Panc1 (cell line): Measurements from ENCODE around the gene ASTN2. TPM values are rescaled to one million over a fixed set of nuclear protein-coding genes. Genes with fewer than 3 reads are reported as not detected.

ENCODE experiments used
- ATAC-seq: fragments of 200-7000 bp; cut with Tn5 transposase; 2 replicates; pipeline ENCODE4 v1.9.1; 2020; ENCODE audit warnings: mild to moderate bottlenecking, moderate library complexity
- BruUV-seq: library from RNA; stranded (reverse); fragments of 400-500 nt; replicated peaks from 2 replicates; lab custom pipeline; 2021; lab: Mats Ljungman, UMichigan
- CTCF ChIA-PET: fragments of 300-600 bp; sonication (Branson Sonifier 250); formaldehyde crosslinking; loops from one replicate; lab custom pipeline; 2022; ENCODE audit warnings: antibody characterized with exemption; lab: Charles Lee
- POLR2A ChIA-PET: fragments of 300-600 bp; sonication (Branson Sonifier 250); formaldehyde crosslinking; loops from one replicate; lab custom pipeline; 2022; ENCODE audit warnings: antibody characterized with exemption; lab: Charles Lee
- DNase-seq: peaks from one replicate; pipeline ENCODE4 v3.0.0-alpha.2; 2010; ENCODE audit warnings: low read depth, low spot score
- H3K27ac ChIP-seq: 2 replicates; pipeline ENCODE4 v1.5.1; 2011; ENCODE audit warnings: mild to moderate bottlenecking, low read length, inconsistent platforms
- H3K27me3 ChIP-seq: fragments of 200-500 bp; sonication (Bioruptor generic); 2 replicates; pipeline ENCODE4 v1.6.0; 2014; ENCODE audit warnings: low read length, inconsistent platforms; ENCODE audit not compliant: control insufficient read depth, insufficient read depth
- H3K36me3 ChIP-seq: fragments of 200-500 bp; sonication (Bioruptor generic); 2 replicates; pipeline ENCODE4 v1.5.1; 2014; ENCODE audit warnings: inconsistent platforms, mild to moderate bottlenecking, low read length, moderate library complexity; ENCODE audit not compliant: control insufficient read depth, insufficient read depth
- H3K4me1 ChIP-seq: 2 replicates; pipeline ENCODE4 v1.5.1; 2011; ENCODE audit warnings: inconsistent platforms, mild to moderate bottlenecking, low read length, moderate library complexity; ENCODE audit not compliant: control insufficient read depth, insufficient read depth
- H3K4me3 ChIP-seq, 2 experiments: 2 replicates each; pipeline ENCODE4 v1.5.1; 2011 to 2012; ENCODE audit warnings: low read depth in 2 of 2, low read length in 2 of 2, mild to moderate bottlenecking in 2 of 2, inconsistent platforms in 1 of 2, moderate library complexity in 1 of 2
- H3K9me3 ChIP-seq: fragments of 200-500 bp; sonication (Bioruptor generic); 2 replicates; pipeline ENCODE4 v1.5.1; 2014; ENCODE audit warnings: low read depth, mild to moderate bottlenecking, inconsistent platforms, low read length, moderate library complexity; ENCODE audit not compliant: control insufficient read depth, insufficient read depth
- CTCF ChIP-seq: fragments of 450-650 bp; IDR thresholded peaks from 2 replicates; pipeline ENCODE4 v1.5.1; 2017; ENCODE audit warnings: mild to moderate bottlenecking
- POLR2AphosphoS5 ChIP-seq: IDR thresholded peaks from 2 replicates; pipeline ENCODE4 v1.6.1; 2012; ENCODE audit warnings: mild to moderate bottlenecking, low read depth, low read length, moderate library complexity
- REST ChIP-seq, 2 experiments: IDR thresholded peaks; 2 replicates each; pipeline ENCODE4 v1.6.1; 2011 to 2012; ENCODE audit warnings: low read depth in 2 of 2, control low read depth in 1 of 2, low read length in 1 of 2, mild to moderate bottlenecking in 1 of 2, moderate library complexity in 1 of 2; ENCODE audit not compliant: insufficient read depth in 1 of 2
- SIN3A ChIP-seq: IDR thresholded peaks from 2 replicates; pipeline ENCODE4 v1.6.1; 2012; ENCODE audit warnings: low read depth, mild to moderate bottlenecking, low read length, moderate library complexity, borderline replicate concordance; ENCODE audit not compliant: insufficient read depth
- TCF7L2 ChIP-seq: IDR thresholded peaks from 2 replicates; pipeline ENCODE4 v1.6.1; 2011; ENCODE audit warnings: mild to moderate bottlenecking, low read depth, low read length, inconsistent platforms
- in situ Hi-C: cut with HindIII; loops from 2 replicates; pipeline ENCODE4 v1.10.0; 2016; ENCODE audit warnings: low sequenced_read_pairs, low pct_unique_long_range_greater_than_20kb
- intact Hi-C: fragments of 100-400 bp; cut with micrococcal nuclease; formaldehyde crosslinking; loops from one replicate; pipeline ENCODE4 v1.10.0; 2022; ENCODE audit not compliant: unreplicated experiment
- total RNA-seq: library from RNA; stranded (reverse); gene quantifications from one replicate; pipeline ENCODE4 v1.2.1, GENCODE V29; 2021; ENCODE audit not compliant: unreplicated experiment

Gene ASTN2
- total RNA-seq, 1 experiment from 2014 or later, result 3.9 TPM

- no peak; the same call in 1 of the 2 replicates for ATAC-seq
- intact Hi-C loops, result loop anchor here (5.0 to 10.0 kb wide), 3 partner anchors 422 to 982 kb away; partner anchors contain the start of gene PAPPA
- TF ChIP-seq SIN3A (no peak), POLR2AphosphoS5 (no peak), TCF7L2 (no peak), CTCF (no peak), REST (IDR thresholded peaks at IDR 0.05; ENCODE audit: insufficient read depth in 1 of 2, low read depth in 2 of 2, low read length in 1 of 2) (no peak)
These were observed 840.7 kb downstream of the ASTN2 start for GRCh38 chr9:116574027-116574679.

GRCh38 chr9:116572095-116572748 is 842.6 kb downstream of the ASTN2 start:
- Histone ChIP-seq H3K9me3 (no peaks in the 10 kb centered on the region), H3K36me3 (no peaks in the 10 kb centered on the region), H3K27ac (no peak overlapping the region), H3K4me3 (no peak overlapping the region), H3K27me3 (no peaks in the 10 kb centered on the region), H3K4me1 (peaks cover 6% of the 10 kb centered on the region; the same call in 1 of the 2 replicates)
- intact Hi-C loops, result loop anchor here (5.0 to 10.0 kb wide), 3 partner anchors 420 to 980 kb away; partner anchors contain the start of gene PAPPA
- no peak for DNase-seq
- POLR2A ChIA-PET, result no interaction called here
- BruUV-seq, result no TSS peak
- peak; percentile 87 for ATAC-seq
- in situ Hi-C loops, result no loop called here
- TF ChIP-seq SIN3A (no peak), CTCF (peak; percentile 80), POLR2AphosphoS5 (no peak)
- CTCF ChIA-PET, result no interaction called here

More at GRCh38 chr9:116574027-116574679, 840.7 kb downstream of the ASTN2 start:
- Histone ChIP-seq H3K4me3 (no peak overlapping the region), H3K36me3 (no peaks in the 10 kb centered on the region), H3K4me1 (peaks cover 6% of the 10 kb centered on the region; the same call in 1 of the 2 replicates), H3K27me3 (no peaks in the 10 kb centered on the region), H3K9me3 (no peaks in the 10 kb centered on the region), H3K27ac (no peak overlapping the region)
- CTCF ChIA-PET, result no interaction called here
- POLR2A ChIA-PET, result no interaction called here
- BruUV-seq, result no TSS peak
- in situ Hi-C loops, result no loop called here
- DNase-seq, result no peak
